Upper lobe of right lung (tissue), 1 donor: ENCODE data around the gene NUDT3. TPM values are rescaled to one million over a fixed set of nuclear protein-coding genes. Genes with fewer than 3 reads are reported as not detected.
A peak's percentile ranks its signal among the peaks of the same experiment; 100 is the strongest.

Experiments
- ATAC-seq: fragments of 200-7000 bp; cut with Tn5 transposase; one replicate; pipeline ENCODE4 v1.9.1; 2020; ENCODE audit warnings: mild to moderate bottlenecking, moderate library complexity
- DNase-seq: peaks from one replicate; pipeline ENCODE4 v3.0.0-alpha.2; 2020
- H3K27ac ChIP-seq: fragments of 200-600 bp; one replicate; pipeline ENCODE4 v1.8.0; 2022
- H3K27me3 ChIP-seq: fragments of 200-600 bp; one replicate; pipeline ENCODE4 v1.8.0; 2022; ENCODE audit warnings: mild to moderate bottlenecking
- H3K36me3 ChIP-seq: fragments of 200-600 bp; one replicate; pipeline ENCODE4 v1.8.0; 2022
- H3K4me1 ChIP-seq: fragments of 200-600 bp; one replicate; pipeline ENCODE4 v1.8.0; 2022
- H3K4me3 ChIP-seq: fragments of 200-600 bp; one replicate; pipeline ENCODE4 v1.8.0; 2022; ENCODE audit warnings: mild to moderate bottlenecking
- H3K9me3 ChIP-seq: fragments of 200-600 bp; one replicate; pipeline ENCODE4 v1.8.0; 2022
- intact Hi-C: fragments of 100-400 bp; cut with DNase I; formaldehyde crosslinking; loops from one replicate; pipeline ENCODE4 v1.11.0; 2022
- total RNA-seq: library from RNA; stranded (reverse); fragmentation: NEBNext Ultra II Directional; extraction: Animal tissue kit (Norgen Biotek cat#: 25700); gene quantifications from one replicate; pipeline ENCODE4 v1.2.1, GENCODE V29; 2021
- TF ChIP-seq, protein P1 (sequence below): fragments of 200-600 bp; IDR thresholded peaks from one replicate; pipeline ENCODE4 v1.8.0; 2022; ENCODE audit warnings: antibody characterized with exemption
- donor health status: DM: no; HTN: yes; CAD: no; lungs with severe emphysema.

The NUDT3 gene
- total RNA-seq, 1 donor from 2014 or later, result 29.1 TPM

DNA sequence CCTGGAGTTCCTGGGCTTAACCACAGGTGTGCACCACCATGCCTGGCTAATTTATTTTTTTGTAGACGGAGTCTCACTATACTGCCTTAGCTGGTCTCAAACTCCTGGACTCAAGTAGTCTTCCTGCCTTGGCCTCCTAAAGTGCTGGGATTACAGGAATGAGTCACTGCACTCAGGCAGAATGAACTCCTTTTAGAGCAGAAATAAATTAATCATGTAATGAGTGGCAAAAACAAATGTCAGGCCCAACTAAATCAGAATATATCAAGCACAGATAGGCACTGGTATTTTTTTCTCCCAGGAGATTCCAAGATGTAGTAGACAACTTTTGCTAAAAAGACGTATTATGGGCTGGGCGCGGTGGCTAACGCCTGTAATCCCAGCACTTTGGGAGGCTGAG, 30.8 kb upstream of the NUDT3 start:
- Histone ChIP-seq H3K4me3 (no peak overlapping the region), H3K9me3 (no peaks in the 10 kb centered on the region), H3K36me3 (peaks cover 67% of the 10 kb centered on the region), H3K27ac (no peak overlapping the region), H3K4me1 (peaks cover 17% of the 10 kb centered on the region), H3K27me3 (no peaks in the 10 kb centered on the region)
- intact Hi-C loops, result no loop called here
- DNase-seq, result no peak
- TF ChIP-seq, protein P1, sequence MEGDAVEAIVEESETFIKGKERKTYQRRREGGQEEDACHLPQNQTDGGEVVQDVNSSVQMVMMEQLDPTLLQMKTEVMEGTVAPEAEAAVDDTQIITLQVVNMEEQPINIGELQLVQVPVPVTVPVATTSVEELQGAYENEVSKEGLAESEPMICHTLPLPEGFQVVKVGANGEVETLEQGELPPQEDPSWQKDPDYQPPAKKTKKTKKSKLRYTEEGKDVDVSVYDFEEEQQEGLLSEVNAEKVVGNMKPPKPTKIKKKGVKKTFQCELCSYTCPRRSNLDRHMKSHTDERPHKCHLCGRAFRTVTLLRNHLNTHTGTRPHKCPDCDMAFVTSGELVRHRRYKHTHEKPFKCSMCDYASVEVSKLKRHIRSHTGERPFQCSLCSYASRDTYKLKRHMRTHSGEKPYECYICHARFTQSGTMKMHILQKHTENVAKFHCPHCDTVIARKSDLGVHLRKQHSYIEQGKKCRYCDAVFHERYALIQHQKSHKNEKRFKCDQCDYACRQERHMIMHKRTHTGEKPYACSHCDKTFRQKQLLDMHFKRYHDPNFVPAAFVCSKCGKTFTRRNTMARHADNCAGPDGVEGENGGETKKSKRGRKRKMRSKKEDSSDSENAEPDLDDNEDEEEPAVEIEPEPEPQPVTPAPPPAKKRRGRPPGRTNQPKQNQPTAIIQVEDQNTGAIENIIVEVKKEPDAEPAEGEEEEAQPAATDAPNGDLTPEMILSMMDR, result no peak
- no peak for ATAC-seq

GRCh38 chr6:34418367-34418766, 25.9 kb upstream of the NUDT3 start:
- Histone ChIP-seq H3K9me3 (no peaks in the 10 kb centered on the region), H3K4me1 (peaks cover 6% of the 10 kb centered on the region), H3K36me3 (peaks cover 76% of the 10 kb centered on the region), H3K27me3 (no peaks in the 10 kb centered on the region), H3K27ac (no peak overlapping the region), H3K4me3 (no peak overlapping the region)
- no peak for DNase-seq
- ATAC-seq, result no peak
- intact Hi-C loops, result loop anchor here (10.0 kb wide), 1 partner anchor 174 kb away; the partner anchor contains the start of gene SMIM29
- TF ChIP-seq, protein P1, result no peak

DNA sequence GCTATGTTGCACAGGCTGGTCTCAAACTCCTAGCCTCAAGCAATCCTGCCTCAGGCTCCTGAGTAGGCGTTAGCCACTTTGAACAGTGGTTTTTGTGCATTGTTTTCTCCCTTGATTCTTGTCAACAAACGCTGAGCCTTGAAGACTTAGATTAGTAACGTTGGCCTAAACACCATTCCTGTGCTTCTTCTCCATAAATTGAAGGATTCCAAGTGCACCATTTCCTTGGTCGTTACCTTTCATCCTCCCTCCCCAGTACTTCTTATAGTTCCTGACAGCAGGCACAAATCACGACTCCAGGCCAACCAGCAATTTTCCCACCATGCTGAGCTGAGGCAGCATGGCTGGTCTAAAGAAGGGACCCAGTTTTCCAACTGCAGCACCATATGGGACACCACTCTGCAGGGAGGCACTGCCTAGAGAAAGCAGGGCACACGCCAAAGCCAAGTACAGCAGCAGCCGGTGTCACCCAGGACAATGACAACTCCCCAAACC, 24.5 kb upstream of the NUDT3 start:
- intact Hi-C loops, result loop anchor here (10.0 kb wide), 1 partner anchor 172 kb away; the partner anchor contains the start of gene SMIM29
- Histone ChIP-seq H3K27ac (no peak overlapping the region), H3K27me3 (no peaks in the 10 kb centered on the region), H3K4me1 (peaks cover 6% of the 10 kb centered on the region), H3K36me3 (peaks cover 61% of the 10 kb centered on the region), H3K9me3 (no peaks in the 10 kb centered on the region), H3K4me3 (no peak overlapping the region)
- DNase-seq (no peak), ATAC-seq (no peak)
- TF ChIP-seq, protein P1, result no peak

DNA sequence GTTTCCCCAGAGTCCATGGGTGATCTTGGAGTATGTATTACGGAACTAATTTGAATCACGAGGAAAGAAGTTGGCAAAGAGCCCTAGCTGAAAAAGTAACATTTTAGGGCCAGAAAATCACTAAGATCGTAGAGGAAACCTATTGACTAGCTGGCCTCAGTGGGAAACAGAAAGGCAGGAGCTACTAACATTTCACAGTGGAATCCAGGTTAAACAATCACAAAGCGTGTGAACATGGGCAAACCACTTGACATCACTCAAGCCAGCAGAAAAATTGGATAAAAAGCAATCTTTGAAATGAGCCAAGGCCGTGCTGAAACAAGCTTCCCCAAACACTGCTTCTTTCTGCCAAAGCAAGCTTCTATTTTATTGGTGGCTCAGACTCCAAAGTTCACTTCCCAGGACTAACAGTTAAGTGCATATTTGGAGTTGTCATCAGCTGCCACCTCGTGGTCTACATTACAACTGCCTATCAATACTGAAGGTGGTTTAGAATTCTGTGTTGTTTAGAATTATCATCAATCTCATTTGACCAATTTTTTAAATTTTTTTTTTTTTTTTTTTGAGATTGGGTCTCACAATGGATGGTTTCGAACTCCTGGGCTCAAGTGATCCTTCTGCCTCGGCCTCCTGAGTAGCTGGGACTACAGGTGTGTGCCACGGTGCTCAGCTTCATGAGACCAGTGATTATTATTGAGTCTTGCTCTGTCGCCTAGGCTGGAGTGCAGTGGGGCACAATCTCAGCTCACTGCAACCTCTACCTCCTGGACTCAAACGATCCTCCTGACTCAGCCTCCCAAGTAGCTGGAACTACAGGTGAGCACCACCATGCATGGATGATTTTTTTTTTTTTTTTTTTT, 22.8 kb upstream of the NUDT3 start:
- Histone ChIP-seq H3K36me3 (peaks cover 44% of the 10 kb centered on the region), H3K9me3 (no peaks in the 10 kb centered on the region), H3K4me3 (no peak overlapping the region), H3K27me3 (no peaks in the 10 kb centered on the region), H3K27ac (peak overlapping the region; percentile 20), H3K4me1 (peaks cover 6% of the 10 kb centered on the region)
- intact Hi-C loops, result loop anchor here (5.0 to 10.0 kb wide), 2 partner anchors 170 to 218 kb away; partner anchors contain the start of gene SMIM29
- TF ChIP-seq, protein P1, result peak; percentile 75
- DNase-seq, result no peak
- ATAC-seq, result peak; percentile 95

DNA sequence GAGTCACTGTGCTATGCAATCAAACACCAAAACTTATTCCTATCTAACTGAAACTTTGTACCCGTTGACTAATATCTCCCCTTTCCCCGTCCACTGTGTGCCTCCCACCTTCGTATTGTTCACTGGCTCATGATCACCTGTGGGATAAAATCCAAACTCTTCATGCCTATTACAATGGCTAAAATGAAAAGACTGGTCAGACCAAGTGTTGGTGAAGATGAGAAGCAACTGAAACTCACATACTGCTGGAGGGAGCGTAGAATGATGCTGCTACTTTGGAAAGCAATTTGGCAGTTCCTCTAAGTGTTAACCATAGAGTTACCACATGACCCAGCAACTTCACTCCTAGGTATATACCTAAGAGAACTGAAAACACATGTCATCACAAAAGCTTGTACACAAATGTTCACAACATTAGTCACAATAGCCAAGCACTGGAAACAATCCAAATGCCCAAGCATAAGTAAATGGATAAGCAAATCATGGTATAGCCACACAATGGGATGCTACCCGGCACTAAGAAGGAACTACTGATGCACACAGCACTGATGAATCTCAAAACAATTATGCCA, 20.3 kb upstream of the NUDT3 start:
- intact Hi-C loops, result loop anchor here (5.0 to 10.0 kb wide), 2 partner anchors 168 to 215 kb away; partner anchors contain the start of gene SMIM29
- Histone ChIP-seq H3K4me1 (peaks cover 6% of the 10 kb centered on the region), H3K27me3 (no peaks in the 10 kb centered on the region), H3K4me3 (no peak overlapping the region), H3K9me3 (no peaks in the 10 kb centered on the region), H3K36me3 (peaks cover 19% of the 10 kb centered on the region), H3K27ac (no peak overlapping the region)
- TF ChIP-seq, protein P1, result no peak
- ATAC-seq, result no peak
- DNase-seq, result no peak
